OCI-LY7 (cell line): ENCODE data around the gene CTDNEP1.

Source experiments
- EZH2phosphoT487 ChIP-seq: fragments of 200-600 bp; sonication (generic); IDR thresholded peaks from 2 replicates; pipeline ENCODE4 v1.6.1; 2018; ENCODE audit warnings: low read depth, borderline replicate concordance, mild to moderate bottlenecking, mixed run types, antibody characterized with exemption, low read length, moderate library complexity, mixed read lengths
- TF ChIP-seq, protein P1 (sequence below): fragments of 200-600 bp; sonication (generic); conservative IDR thresholded peaks from 2 replicates; pipeline ENCODE4 v1.5.1; 2014; ENCODE audit warnings: mild to moderate bottlenecking, antibody characterized with exemption, low read length, moderate library complexity, mixed read lengths

DNA sequence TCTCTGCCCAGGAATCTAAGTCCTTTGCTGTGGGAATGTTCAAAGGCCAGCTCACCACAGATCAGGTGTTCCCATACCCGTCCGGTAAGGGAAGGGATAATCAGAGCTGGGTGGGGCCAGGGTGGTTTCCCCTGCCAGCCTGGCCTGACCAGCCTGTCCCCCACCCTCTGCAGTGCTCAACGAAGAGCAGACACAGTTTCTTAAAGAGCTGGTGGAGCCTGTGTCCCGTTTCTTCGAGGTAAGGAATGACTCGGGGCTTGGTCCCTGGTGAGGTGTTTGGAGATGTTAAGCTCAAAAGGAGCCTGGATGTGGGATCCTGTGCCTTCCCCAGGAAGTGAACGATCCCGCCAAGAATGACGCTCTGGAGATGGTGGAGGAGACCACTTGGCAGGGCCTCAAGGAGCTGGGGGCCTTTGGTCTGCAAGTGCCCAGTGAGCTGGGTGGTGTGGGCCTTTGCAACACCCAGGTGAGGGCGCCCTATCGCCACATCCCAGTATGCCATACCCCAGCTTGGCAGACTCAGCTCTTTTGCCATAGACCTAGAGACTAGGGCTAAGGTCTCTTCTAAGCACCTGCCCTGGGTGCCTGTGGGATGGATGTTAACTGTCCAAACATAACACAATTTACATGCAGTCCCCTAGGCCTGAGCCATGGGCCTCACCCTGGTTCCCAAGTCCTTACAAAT is 30.8 kb downstream of the CTDNEP1 start:
- TF ChIP-seq, protein P1, sequence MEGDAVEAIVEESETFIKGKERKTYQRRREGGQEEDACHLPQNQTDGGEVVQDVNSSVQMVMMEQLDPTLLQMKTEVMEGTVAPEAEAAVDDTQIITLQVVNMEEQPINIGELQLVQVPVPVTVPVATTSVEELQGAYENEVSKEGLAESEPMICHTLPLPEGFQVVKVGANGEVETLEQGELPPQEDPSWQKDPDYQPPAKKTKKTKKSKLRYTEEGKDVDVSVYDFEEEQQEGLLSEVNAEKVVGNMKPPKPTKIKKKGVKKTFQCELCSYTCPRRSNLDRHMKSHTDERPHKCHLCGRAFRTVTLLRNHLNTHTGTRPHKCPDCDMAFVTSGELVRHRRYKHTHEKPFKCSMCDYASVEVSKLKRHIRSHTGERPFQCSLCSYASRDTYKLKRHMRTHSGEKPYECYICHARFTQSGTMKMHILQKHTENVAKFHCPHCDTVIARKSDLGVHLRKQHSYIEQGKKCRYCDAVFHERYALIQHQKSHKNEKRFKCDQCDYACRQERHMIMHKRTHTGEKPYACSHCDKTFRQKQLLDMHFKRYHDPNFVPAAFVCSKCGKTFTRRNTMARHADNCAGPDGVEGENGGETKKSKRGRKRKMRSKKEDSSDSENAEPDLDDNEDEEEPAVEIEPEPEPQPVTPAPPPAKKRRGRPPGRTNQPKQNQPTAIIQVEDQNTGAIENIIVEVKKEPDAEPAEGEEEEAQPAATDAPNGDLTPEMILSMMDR: peak; percentile 85
- no peak for TF ChIP-seq EZH2phosphoT487
